GM19023 (cell line): ENCODE results near the gene OR8U1.
"Not testable (repeated sequence)": the region's sequence is repeated elsewhere in the genome, so short reads cannot be mapped to it uniquely, and the experiment has no call there.

ENCODE experiments used
- ATAC-seq: cut with Tn5 transposase; IDR thresholded peaks from one replicate; pipeline ENCODE4 v1.9.1; 2021; ENCODE audit warnings: mild to moderate bottlenecking, moderate library complexity; ENCODE audit not compliant: unreplicated experiment

Gene OR8U1

GRCh38 chr11:56375324-56375723 lies at the start of gene OR8U1:
Gene OR8U1 (plus strand): TSS chr11:56375624. CDS start chr11:56375624, 0 bp downstream.
- no peak for ATAC-seq

DNA sequence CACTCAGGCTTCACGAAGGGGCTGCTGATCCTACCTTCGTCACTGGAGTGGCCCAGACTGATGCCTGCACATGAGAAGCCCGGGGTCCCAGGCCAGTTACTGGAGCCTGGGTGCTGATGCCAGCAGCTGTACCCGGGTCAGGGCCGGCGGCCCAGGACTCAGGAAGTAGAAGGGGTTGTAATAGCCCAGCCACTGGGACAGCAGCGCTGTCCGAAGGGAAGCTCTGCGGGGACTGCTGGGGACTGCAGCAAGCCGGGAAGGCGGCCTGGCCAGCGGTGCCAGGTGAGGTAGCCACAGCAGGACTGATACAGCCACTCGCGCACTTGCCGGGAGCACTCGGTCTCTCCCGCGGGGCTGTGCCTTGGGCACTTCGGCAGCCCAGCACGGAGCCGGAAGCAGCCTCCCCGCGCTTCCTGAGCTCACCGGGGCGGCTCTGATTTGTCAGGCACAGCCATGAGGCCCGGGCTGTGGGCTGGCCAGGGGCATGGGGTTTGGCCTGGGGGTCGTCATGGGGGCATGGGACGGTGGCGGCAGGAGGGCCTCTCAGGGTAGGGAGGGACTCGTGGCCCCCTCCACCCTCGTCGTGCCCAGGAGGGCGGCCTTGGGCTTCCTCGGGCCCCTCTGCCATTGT lies 43.4 kb upstream of the OR8U1 start:
- ATAC-seq = no peak

- no peak for ATAC-seq
Observed at GRCh38 chr11:56333156-56333555, 42.3 kb upstream of the OR8U1 start.

DNA sequence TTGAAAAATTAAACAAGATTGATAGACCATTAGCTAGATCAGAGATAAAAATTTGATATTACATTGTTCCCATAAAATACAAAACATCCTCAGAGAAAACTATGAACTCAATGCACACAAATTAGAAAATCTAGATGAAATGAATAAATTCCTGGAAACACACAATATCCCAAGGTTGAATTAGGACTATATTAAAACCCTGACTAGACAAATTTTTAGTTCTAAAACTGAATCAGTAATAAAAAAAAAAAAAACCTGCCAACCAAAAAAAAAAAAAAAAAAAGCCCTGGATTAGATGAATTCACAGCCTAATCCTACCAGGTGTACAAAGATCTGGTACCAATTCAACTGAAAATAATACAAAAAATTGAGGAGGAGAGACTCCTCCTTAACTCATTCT lies 35.1 kb upstream of the OR8U1 start:
- no peak for ATAC-seq

DNA sequence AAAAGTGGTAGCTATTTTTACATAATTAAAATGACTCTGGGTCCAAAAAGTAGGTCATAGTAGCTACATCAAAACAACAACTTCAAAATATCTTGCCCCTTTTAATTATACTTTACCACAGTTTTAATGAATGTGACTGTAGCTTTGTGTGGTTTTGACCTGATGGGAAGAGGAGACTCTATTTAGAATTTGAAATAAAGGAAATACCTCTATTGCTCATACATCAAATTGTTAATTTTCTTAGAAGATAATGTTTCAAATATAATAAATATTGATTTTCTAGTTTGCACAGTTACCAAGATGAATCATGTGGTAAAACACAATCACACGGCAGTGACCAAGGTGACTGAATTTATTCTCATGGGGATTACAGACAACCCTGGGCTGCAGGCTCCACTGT lies 29.7 kb upstream of the OR8U1 start, which contains the start of gene OR8K1:
Gene OR8K1, plus strand, starts transcription at position 301 of the 400 bp plus-strand sequence. Its CDS starts 0 bp downstream, at position 301.
- ATAC-seq = no peak

GRCh38 chr11:56353991-56354390 lies 21.4 kb upstream of the OR8U1 start, which contains the start of gene OR8J1:
Gene OR8J1 (plus strand): TSS chr11:56354291. CDS start chr11:56360247, 5,956 bp downstream.
- no peak for ATAC-seq

GRCh38 chr11:56380120-56380519 lies 4.7 kb downstream of the OR8U1 start:
- ATAC-seq = no peak

- ATAC-seq = no peak
Observed at GRCh38 chr11:56394381-56394780, 19.0 kb downstream of the OR8U1 start.

- ATAC-seq = no peak
Observed at GRCh38 chr11:56396047-56396446, 20.6 kb downstream of the OR8U1 start.

- not testable (repeated sequence) for ATAC-seq
Observed at GRCh38 chr11:56401858-56402461, 26.5 kb downstream of the OR8U1 start.

- no peak for ATAC-seq
Observed at GRCh38 chr11:56404393-56404792, 29.0 kb downstream of the OR8U1 start.

- no peak for ATAC-seq
Observed at GRCh38 chr11:56410801-56411200, 35.4 kb downstream of the OR8U1 start.

GRCh38 chr11:56412396-56412795 lies 37.0 kb downstream of the OR8U1 start, which contains the start of gene OR5AL1:
Gene OR5AL1 (plus strand): TSS chr11:56412696.
- ATAC-seq = no peak
